Raji (cell line): ENCODE results near the gene CTNNBIP1.

ENCODE experiments used
- POLR2A ChIP-seq: IDR thresholded peaks from 2 replicates; pipeline ENCODE4 v1.6.1; 2011; ENCODE audit warnings: low read depth, low read length, control low read depth; ENCODE audit not compliant: insufficient read depth

Gene CTNNBIP1

DNA sequence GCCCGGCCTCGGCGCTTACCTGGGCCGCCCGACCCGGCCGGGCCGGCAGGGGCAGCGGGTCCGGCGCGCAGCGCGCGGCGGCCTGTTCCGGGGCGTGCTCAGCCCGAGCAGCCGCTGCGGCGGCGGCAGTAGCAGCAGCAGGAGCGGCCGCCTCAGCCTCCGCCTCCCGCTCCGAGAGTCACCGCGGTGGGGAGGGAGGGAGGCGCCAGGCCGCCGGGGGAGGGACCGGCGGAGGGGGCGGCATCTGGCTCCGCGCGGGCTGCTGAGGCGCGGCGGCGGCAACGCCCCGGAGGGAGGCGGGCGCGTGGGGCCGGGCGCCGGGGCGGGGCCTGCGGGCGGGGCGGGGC lies at the start of gene CTNNBIP1:
CTNNBIP1 (minus strand) TSS at position 194 of the 347 bp plus-strand sequence. CDS start 38,205 bp downstream, outside the sequence.
- TF ChIP-seq POLR2A, result no peak

- TF ChIP-seq POLR2A, result no peak
Observed at GRCh38 chr1:9957726-9958125, 47.7 kb upstream of the CTNNBIP1 start.

DNA sequence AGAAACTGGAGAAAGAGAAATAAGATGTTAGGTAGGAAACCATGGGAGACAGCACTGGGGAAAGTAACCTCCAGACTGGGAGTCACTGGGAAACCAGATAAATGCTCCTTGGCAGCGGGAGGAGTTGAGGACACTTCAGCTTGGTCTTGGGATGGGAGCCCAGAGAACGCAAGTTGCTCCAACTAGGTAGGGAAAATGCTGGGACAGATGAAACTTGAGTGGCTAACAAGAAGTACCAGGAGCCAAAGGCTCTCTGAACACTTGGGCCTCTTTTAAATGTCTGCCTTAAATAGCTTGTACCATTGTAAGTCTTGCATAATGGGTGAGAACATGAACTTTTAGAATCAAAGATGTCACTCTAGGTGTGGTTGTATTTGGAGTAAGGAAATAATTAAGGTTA lies 36.2 kb upstream of the CTNNBIP1 start:
- TF ChIP-seq POLR2A, result no peak

DNA sequence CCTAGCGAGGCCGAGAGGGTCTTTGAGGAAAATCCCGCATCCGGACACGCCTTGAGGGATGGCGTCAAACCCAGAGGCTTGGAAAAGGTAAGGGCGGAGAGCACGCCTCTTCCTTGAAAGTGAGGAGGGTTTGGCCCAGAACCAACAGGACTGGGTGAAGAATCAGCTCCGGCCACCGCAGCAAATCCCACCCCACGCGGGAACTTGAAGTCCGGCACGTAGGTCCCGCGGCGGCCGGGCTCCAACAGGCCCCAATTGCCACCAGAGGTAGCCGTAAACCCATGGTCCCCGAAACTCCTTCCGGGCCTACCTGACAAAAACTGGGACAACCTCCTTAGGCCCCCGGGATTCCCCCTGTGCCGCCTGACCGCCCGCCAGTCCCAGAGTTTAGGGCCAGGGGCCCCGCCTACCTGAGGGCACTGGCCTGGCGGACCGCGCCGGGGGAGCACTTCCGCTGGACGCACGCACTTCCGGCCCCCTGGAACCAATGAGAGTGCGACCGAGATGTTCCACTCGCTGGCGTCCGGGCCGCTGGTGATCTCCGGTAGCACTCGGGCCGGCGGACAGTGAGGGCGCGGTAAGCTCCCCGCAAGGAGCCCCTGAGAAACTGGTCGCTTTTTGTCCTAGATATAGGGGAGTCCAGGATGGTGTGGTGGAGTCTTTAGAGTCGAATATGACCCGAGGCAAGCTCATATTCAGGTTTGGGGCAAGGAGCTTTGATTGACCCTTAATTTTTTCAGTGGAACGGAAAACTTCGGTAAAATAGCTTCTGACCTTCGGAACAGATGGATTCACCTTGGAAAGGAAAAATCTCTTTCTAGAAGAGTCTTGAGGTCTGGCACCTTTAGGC lies 33.1 kb upstream of the CTNNBIP1 start, which contains the start of the genes LZIC and NMNAT1:
LZIC (minus strand) TSS at position 453 of the 850 bp plus-strand sequence. CDS start 6,772 bp downstream, outside the sequence.
NMNAT1 (plus strand) TSS at position 537 of the 850 bp plus-strand sequence. CDS start 28,599 bp downstream, outside the sequence.
- peak; percentile 97 for TF ChIP-seq POLR2A

GRCh38 chr1:9942399-9942938 lies 32.4 kb upstream of the CTNNBIP1 start:
- no peak for TF ChIP-seq POLR2A

DNA sequence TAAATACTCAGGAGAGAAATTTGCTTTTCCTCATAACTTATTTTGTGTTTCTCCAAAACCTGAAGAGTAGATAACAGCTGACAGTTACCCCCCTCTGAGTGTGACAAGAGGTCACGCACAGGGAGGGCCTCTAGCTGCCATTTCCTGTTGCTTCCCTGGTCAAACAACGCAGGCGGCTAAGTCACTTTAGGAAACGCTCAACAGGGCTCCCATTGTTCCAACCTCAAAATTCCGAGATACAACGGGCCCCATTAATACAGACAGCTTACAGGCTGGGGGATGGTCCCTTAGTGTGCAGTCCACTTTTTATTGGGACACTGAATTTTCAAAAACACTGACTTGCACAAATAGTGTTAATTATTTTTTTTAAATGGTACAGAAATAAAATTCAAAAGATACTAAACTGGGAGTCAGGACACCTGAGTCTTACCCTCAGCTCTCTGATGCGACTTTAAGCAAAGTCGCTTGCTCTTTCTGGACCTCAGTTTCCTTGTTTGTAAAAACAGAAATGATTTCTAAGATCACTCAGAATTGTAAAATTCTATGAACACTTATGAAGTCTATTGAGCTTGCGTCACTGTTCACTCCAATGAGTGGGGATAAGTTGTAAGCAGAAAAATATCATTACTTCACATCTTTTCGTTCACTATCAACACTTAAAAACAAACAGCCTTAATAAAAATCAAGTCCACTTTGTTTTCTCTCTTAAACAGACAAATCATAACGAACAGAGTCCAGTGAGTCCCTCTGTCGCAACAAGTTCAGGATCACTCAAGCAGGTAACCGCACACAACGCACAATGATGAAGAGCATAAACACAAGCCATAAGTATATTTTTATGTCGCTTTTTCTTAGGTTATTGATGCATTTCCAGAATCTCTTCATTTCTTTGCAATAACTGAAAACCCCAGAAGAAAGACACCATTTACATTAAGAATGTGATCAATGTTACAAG lies 19.6 kb upstream of the CTNNBIP1 start:
- no peak for TF ChIP-seq POLR2A

- TF ChIP-seq POLR2A, result no peak
Observed at GRCh38 chr1:9927259-9927658, 17.2 kb upstream of the CTNNBIP1 start.

DNA sequence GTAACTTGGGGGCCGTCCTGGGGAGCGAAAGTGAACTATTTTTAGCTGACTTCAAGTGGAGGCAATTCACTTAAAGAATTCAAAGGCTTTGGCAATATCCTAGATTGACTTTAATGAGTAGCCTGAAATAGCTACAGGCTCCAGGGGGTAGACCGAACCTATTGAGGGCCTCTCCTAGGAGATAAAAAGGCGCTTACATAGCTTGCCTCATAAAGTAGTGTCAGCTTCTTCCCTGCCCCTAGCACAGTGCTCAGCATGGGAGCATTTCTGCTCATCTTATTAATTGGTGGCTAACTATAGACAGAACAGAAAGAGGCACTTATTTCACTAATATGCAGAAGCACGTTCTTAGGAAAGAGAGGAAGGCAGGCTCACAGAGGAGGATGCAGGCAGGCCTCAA lies 12.3 kb upstream of the CTNNBIP1 start:
- no peak for TF ChIP-seq POLR2A

GRCh38 chr1:9920606-9921005 lies 10.5 kb upstream of the CTNNBIP1 start:
- no peak for TF ChIP-seq POLR2A

GRCh38 chr1:9917901-9918300 lies 7.8 kb upstream of the CTNNBIP1 start:
- no peak for TF ChIP-seq POLR2A

- no peak for TF ChIP-seq POLR2A
Observed at GRCh38 chr1:9916452-9916851, 6.4 kb upstream of the CTNNBIP1 start.

GRCh38 chr1:9914610-9914937 lies 4.5 kb upstream of the CTNNBIP1 start:
- TF ChIP-seq POLR2A, result no peak

- no peak for TF ChIP-seq POLR2A
Observed at GRCh38 chr1:9912264-9912936, 2.3 kb upstream of the CTNNBIP1 start.

DNA sequence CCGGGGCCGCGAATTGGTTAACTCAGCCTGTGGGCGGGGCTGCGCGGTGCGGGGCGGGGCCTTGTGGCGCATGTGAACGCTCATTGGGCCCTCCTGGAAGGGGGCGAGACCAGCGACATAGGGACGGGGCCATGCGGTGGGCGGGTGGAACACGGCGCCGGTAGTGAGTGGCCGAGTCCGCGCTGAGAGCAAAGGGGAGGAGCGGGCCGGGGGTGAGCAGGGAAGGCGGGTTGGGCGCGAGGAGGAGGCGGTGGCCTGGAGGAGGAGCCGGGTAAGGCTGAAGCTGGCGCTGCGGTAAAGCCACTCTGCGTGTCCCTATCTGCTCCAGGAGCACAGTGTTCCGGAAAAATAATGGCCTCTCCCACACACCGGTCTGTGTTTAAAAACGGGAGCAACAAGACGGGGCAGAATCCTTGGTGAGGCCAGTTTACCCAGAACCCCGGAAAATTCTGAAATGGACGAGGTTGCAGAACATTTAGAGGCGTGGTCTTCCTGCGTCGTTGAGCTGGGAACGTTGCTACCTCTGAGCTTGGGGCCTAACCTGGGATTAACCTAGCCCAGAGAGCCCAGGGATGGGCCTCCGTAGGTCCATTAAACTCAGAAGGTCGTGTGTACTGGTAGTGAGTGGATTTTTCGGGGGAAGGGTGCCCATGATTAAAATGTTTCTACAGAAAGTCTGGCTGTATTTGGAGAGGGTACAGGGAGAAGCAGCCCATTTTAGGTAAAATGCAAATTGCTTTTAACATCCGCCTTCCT lies 532 bp upstream of the CTNNBIP1 start:
- peak; percentile 82 for TF ChIP-seq POLR2A
